DMS153 treated with DMSO at 0.1 percent for 48 hours (cell line): ENCODE data around the gene CACNA1C.
"Not testable (repeated sequence)": the region's sequence is repeated elsewhere in the genome, so short reads cannot be mapped to it uniquely, and the experiment has no call there.

ENCODE experiments used
- DNase-seq: peaks from one replicate; lab custom pipeline; 2025; ENCODE audit not compliant: unreplicated experiment; lab: John Stamatoyannopoulos, UW

The CACNA1C gene

DNA sequence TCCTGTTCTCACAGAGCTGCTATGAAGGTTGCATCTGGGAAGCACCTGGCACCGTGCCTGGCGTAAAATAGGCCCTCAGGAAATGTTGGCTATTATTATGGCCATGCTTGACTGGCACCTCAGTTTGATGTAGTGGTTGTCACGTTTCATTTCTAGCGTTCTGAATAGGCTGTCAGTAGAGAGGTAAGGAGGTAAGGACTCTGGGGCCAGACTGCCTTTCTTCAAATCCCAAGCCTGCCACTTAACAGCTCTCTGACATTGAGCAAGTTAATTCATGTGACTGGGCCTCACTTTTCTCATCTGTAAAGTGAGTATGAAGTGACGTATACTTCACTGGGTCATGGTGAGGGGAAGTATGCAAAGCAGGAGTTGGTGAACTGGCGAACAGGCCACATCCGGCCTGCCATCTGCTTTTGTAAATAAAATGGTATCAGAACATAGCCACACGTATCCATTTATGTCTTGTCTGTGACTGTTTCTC, 196.2 kb downstream of the CACNA1C start:
- peak; percentile 57 for DNase-seq

DNA sequence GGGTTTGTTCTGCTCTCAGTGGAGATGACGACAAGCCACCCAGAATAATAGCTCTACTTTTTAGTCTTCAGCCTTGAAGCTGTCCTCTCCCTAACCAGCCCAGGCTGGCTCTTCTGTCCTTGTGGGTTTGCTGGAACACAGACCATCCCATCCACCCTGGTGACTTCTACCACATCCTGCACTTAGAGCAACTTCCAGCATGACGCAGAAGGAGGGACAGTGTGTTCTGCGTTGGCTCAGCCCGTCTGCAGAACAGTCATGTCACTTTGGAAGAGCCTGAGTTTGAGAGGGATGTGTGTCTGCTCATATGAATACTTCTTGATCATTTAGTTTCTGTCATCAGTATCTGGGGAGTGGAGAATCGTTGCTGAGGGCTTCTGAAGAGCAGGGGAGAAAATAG, 198.0 kb downstream of the CACNA1C start:
- DNase-seq: no peak

DNA sequence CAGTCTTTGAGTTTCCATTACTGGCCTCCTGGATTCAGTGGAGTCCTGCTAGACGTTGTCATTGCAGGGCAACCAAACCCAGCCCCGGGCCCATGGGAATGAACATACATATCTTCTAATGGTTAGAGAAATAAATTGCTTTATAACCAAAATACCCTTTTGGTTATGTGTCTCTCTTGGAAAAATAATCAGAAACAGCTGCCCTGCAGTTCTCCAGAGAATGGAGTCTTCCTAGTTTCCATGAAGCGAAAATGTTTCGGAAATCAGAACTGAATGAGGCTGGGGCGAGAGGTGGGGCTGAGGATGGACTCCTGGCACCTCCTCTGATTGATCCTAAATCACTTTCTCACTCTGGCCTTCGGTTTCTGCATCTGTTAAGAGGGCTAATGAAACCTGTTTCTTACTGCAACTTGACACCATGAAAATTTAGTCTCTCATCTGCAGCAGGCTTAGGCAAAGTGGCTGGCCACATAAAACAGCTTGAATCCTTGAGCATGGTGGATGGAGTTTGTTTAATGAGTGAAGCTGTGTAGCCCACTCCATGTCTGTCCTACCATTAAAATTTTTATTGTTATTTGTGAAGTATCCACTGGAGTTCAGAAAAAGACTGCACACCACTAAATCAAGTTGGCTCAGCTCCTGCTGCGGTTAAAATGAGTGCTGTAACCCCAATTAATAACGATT, 198.9 kb downstream of the CACNA1C start:
- DNase-seq: peak; percentile 24

DNA sequence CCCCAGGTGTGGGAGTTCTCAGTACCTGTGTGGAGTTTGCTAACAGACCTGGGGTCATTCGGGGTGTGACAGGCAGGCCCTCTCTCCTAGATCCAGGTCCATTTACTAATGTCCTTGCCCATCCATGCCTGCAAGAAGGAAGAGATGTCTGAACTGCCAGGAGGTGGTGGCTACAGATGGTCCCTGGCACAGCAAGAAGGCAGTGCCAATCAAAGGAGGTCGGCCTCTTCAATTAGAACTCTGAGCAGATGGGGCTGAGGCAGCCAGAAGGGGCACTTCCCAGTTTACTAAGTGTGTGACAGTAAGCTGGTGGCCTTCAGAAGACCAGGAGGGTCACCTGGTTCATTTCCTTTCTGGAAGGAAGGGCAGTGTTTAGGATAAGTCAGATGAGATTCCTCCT, 202.5 kb downstream of the CACNA1C start:
- no peak for DNase-seq

DNA sequence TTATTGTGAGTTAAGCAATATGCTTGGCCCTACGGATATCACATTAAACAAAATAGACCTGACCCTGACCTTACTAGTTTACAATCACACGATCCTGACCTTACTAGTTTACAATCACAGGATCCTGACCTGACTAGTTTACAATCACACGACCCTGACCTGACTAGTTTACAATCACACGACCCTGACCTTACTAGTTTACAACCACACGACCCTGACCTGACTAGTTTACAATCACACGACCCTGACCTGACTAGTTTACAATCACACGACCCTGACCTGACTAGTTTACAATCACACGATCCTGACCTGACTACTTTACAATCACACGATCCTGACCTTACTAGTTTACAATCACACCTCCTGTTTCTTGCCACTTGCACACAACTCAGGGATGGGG, 202.9 kb downstream of the CACNA1C start:
- not testable (repeated sequence) for DNase-seq

DNA sequence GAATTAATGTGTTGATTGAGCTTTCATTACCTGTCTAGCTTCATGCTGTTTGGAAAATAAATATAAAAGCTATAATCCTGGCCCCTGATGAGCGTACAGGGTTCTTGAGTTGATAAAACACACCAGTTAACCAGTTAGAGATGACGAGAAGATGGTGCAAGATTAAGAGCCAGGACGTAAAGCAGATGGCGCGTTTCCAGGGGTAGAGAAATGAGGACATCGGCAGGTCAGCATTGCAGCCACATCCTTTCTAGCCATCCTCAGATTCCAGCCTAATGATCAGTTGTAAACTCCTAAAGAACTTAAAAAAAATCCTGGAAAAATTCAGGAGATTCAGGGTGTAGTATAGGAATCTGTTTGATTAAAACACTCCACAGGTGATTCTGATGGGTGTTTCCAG, 203.7 kb downstream of the CACNA1C start:
- DNase-seq: no peak

DNA sequence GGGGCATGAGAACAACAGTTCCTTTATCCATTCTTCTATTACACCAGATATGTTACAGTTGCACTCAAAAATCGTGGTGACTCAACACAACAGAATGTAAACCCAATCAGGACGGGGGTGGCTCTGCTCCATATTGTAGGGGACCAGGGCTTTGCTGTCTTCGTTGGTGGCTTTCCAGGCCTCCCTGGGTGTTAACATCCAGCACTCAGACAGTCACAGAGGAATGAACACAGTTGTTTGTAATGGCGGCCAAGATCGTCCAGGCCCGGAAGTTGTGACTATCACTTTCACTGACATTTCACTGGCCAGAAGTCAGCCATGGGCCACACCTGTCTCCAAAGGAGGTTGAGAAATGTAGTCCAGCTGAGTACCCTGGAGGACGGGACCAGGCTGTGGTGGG, 204.1 kb downstream of the CACNA1C start:
- no peak for DNase-seq

DNA sequence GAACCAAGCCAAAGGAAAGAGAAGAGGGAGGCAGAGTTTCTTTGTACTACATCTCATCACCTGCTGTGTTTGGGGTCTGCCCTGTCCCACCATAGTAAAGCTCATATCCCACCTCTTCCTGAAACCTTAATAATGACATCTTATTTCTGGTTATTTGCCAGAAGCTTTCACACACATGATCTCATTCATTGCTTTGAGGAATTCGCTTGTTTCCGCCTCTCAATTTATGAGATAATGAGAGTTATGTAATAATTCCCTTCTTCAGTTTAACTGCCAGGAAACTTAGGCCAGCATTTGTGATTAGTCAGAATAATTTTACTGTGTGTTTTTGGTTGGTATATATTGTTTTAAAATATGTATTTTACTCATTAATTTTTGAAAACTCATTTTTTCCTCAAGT, 205.2 kb downstream of the CACNA1C start:
- DNase-seq: no peak

DNA sequence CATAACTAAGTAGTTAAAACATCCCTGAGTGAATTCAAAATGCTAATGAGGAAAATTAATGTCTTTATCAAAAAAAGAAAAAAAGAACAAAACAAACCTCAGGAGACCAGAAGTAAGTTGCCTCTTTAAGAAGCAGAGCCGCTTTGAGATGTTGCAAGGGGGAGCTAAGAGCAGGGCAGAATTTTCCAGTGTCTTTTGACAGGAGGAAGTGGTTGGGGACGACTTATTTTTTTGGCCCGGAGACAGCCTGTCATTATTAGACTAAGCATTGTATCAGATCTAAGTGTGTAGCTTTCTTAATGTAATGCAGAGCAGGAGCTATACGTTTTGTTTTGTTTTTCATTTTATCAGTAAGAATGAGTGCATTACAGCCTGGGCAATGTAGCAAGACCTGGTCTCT, 206.6 kb downstream of the CACNA1C start:
- no peak for DNase-seq

DNA sequence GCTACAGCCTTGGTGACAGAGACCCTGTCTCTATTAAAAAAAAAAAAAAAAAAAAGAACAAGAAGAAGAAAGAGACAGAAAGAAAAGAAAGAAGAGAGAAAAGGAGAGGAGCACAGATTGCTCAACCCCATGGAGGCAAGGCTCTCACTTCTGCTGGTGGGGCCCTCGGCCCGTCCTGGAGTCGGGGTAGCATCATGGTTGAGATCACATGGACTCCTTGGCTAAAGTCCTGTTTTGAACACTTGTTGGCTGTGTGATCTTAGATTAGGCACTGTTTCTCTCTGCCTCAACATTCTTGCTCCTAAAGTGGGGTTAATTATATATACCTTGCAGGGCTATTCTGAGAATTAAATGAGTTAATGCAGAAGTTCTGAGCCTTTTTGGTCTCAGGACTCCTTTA, 207.7 kb downstream of the CACNA1C start:
- DNase-seq: no peak

DNA sequence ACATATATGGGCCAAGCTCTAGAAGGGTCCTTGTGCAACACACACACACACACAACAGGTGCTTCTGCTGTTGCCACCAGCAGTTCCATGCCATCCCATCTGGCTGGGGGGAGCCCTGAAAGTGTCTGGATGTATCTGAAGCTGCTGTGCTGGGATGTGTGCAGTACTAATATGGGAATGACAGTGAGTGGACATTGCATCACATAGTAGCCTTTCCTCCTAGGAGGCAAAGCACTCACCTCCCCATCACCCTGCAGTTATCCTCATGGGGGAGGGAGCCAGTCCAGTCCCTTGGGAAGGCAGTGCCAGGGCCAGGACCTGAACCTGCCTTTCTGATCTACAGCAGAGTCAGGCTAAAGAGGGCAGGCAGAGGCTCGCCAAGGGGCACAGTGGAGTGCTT, 208.9 kb downstream of the CACNA1C start:
- DNase-seq: no peak

DNA sequence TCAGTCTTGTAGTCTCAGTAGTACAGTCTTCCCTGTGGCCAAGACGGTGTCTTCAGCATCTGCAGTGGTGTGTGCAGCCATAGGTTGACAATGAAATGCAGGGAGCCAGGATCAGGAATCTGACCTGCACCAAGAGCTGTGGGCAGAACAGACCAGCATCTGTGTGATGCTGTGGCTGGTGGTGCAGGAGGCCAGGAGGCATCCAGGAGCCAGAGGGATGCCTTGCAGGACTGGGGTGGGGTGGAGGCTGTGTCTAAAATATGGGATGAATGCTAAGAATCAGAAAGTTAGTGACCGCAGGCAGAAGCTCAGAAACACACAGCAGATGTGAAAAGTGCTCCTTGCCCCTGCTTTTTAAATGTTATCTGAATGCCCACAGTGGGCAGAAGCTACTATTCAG, 209.7 kb downstream of the CACNA1C start:
- no peak for DNase-seq

DNA sequence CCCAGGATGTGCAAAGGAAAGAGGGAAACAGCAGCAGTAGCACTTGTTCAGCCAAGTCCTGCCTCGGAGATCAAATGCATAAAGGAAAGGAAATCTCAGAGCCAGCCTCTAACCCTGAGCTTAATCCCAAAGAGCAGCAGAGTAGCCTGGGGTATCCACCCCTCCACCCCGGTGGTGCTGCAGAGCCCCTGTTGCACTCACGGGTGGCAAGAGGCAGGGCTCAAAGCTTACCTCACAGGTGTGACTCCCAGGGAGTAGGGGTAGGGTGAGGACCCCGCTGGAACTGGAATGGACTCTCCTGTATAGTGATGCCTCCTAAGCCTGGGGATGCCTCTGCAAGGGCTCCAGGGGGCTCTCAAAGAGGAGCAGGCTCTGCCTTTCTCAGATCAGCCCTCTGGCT, 211.1 kb downstream of the CACNA1C start:
- no peak for DNase-seq

DNA sequence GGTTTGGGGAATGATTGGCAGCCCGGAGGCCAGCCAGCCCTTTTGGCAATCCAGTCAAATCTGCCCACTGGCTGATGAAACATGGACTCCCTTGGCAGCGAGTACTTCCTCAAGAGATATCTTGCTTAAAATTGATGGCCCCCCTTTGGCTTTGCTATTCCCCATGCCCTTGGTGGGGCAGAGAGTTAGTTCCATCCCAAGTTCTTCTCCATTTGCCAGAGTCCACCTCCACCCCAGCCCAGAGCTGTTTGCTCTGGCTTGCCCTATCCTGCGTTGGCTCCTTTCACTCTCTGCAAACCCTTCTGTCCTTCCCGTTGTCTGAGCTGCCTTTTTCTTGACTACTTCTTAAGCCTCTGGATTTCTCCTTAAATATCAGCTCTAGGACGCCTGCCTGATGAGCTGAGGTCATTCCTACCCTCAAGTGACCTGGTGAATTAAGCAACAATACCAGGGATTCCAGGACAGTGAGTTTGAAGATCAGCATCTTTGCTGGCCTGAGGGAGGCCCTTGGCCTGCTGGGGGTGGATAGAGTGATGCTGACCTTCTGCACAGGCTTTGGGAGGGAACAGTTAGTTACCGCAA, 212.0 kb downstream of the CACNA1C start:
- no peak for DNase-seq

DNA sequence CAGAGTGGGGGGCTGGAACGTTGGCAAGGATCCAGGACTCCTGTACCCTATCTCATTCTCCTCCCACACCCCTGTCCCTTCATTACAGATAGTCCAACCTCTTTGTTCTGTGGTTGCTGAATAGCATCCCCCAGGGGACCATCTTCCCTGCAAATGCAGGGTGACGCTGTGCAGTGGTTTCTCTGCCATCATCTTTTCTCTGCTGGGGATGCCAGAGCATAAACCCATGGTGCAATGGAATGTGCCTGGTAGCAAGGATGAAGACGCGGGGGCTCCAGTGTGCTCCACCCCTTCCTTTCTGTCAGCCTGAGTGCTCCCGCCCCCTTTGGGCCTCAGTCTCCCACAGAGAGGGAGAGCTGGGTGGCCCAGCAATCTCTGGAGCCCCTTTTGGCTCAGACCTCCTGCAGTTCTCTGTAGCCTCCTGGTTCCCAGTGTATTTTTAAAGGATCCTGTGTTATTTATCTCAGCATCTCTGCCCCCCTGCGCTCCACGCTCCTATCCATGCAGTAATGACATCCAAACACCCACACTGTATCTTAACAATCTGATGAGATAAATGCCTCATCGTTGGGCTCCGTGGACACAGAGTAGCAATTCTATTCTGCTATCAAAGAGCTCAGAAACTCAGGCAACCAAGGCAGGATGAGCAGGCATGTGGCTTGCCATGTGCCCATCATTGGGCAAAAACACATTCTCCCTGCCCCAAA, 212.8 kb downstream of the CACNA1C start:
- no peak for DNase-seq

DNA sequence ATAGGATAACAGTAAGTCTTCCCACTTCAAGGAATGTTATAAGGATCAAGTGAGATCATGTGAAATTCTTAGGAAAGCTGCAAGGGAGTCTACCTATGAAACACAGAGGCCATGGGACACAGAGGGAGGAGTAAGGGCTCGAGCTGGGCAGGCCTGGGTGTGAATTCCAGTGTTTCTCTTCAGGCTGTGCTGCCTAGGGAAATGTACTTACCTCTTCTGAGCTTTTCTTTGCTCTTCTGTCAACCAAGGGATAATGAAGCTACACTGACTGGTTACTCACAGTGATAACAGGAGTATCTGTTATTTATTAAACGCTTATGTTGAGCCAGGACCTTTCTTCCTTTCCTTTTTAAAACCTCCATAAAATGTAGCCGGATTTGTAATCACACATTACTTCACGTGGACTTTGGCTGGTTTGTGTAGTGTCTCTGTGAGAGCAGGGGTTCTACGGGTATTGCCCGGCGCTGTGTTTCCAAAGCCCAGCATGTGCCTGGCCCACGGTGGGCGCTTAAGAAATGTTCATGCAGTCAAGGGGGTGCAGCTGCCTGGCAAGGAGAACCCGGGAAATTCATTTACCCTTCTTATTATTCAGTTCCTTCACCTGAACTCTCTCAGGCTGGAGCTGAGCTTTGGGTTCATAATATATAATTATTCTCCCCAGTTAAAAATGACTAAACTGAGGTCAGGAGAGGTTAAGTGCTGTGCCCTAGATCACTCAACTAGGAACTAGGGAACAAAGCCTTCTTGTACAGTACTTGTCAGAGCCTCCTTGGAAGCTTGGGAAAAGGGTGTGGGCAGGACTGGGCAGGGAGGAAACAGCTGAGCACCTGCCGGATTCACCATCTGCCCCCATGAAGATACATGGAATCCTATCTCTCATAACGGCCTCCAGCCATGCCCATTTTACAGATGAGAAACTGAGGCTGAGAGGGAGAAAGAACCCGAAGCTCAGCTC, 214.2 kb downstream of the CACNA1C start:
- DNase-seq: no peak

DNA sequence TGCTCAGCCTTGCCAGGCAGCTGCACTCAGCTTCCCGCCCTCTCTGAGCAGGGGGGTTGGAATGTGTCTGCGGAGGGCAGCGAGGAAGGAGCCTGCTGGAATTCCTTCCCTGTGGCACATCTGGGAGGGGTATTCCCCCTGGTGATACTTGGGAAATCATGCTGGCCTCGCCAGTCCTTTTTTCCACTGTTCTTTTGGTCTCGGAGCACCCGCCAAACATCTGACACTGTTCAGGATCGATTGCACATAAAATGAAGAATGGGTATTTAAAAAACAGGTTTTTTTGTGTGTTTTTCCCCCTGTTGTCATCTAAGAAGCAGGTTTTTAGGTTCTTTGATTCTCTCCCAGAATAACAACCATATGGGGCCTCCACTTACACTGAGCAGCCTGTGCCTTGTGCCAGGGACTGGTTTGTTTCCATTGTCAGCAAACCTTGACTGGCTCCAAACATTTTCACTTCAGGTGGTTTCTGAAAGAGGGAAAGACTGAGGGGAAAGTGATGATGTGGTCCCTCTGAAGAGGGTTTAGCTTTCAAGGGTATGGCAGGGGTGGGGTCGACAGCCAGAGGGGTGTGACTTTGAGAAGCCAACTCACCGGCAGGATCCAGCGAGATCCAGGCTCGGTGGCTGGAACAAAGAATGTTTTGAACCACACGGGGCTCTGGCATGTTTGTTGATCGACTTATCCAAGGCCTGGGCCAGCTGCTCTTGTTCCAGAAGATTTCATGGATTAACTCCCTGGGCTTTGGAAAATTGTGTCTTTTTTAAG, 215.1 kb downstream of the CACNA1C start:
- DNase-seq: no peak

DNA sequence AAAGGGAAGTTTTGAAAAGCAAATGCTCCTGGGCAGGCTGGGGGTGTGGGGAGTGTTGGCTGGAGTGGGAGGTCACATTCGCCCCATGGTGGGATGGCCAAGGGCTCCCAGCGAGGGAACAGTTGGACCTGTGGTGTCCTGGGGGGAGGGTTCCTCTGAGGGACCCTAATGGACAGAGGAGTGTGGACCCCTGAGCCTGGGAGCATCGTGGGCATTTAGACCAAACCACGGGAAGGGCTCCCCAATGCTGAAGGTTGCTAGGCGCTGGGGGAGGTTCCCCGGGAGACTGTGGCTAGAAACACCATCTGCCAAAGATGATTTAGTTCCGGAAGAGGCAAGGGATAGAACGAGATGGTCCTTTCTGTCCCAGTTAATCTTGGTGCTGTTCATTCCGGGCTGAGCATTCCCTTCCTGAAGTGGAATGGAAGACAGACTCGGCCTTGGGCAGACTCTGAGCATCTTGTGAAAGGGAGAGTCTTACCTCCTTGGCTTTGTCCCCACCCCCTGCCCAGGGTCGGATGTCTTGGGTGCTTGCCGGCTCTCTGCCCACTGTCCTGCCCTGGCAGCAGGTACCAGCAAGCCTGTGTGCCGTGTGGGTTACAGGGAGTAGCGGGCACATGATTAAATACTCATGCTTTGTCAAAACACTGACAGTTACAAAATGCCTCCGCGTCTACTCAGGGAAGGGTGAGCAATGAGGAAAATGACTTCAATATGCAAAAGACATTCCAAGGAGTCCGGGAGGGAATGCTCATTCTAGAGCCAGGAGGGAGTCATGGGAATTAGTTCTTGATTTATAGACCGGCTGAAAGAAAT, 215.9 kb downstream of the CACNA1C start:
- DNase-seq: no peak

DNA sequence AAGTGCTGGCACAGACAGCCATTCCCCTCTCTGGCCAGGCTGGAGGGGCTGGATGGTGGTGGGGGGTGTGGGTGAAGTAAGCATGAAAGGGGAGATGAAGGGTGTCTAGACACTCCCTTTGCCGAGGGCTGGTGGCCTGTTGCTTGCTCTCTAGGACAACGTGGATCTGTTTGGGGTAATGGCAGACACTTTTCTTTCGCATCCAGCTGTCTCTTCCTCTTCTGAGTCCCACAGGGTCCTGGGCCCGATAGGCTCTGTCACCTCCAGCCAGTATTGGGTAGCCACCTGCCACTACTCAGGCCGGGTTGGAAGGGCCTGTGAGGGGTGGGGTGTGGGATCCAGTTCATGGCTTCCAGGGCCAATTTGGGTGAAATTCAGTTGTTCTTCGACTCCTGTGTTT, 218.1 kb downstream of the CACNA1C start:
- no peak for DNase-seq

DNA sequence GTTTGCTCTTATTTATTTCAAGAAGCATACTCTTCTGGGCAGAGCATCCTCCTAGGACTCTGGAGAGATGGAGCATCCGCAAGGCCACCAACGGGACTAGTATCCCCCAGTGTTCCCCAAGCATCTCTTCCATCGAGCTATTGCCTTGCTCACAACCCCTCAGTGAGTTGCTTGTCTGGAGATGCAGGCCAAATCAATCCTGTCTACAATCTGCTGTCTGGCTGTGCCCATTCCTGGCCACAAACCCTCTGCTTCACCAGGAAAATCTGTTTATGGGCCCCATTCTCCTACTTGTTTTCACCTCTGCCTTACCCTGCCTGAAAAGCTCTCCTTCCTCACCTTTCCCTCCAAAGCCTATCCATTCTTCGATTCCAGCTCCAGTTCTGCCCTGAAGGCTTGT, 219.2 kb downstream of the CACNA1C start:
- DNase-seq: no peak
